Trophoblast cell (in vitro differentiated cells and primary cell): ENCODE data around the gene ZNF512B.

ENCODE experiments used
- DNase-seq, 2 donors: peaks; one replicate each; pipeline ENCODE4 v3.0.0-alpha.2; 2016
- H2AFZ ChIP-seq: 2 replicates; pipeline ENCODE4 v1.6.1; 2013; ENCODE audit warnings: low read length, moderate library complexity, mild to moderate bottlenecking; ENCODE audit not compliant: insufficient read depth, poor library complexity
- H2AK5ac ChIP-seq: 2 replicates; pipeline ENCODE4 v1.6.1; 2013; ENCODE audit warnings: mild to moderate bottlenecking, low read length
- H2BK120ac ChIP-seq: 2 replicates; pipeline ENCODE4 v1.6.1; 2013; ENCODE audit warnings: low read length, mild to moderate bottlenecking, moderate library complexity; ENCODE audit not compliant: insufficient read depth, poor library complexity
- H2BK12ac ChIP-seq: 2 replicates; pipeline ENCODE4 v1.6.1; 2013; ENCODE audit warnings: mild to moderate bottlenecking, low read length, moderate library complexity
- H2BK5ac ChIP-seq: 2 replicates; pipeline ENCODE4 v1.6.1; 2013; ENCODE audit warnings: low read length, low read depth, moderate library complexity, mild to moderate bottlenecking; ENCODE audit not compliant: poor library complexity
- H3K14ac ChIP-seq: 2 replicates; pipeline ENCODE4 v1.6.1; 2013; ENCODE audit warnings: mild to moderate bottlenecking, low read length
- H3K18ac ChIP-seq: 2 replicates; pipeline ENCODE4 v1.6.1; 2013; ENCODE audit warnings: mild to moderate bottlenecking, low read length
- H3K23ac ChIP-seq: 2 replicates; pipeline ENCODE4 v1.6.1; 2013; ENCODE audit warnings: low read length
- H3K27ac ChIP-seq: 2 replicates; pipeline ENCODE4 v1.5.1; 2013; ENCODE audit warnings: low read depth, mild to moderate bottlenecking, inconsistent platforms, low read length, moderate library complexity
- H3K27me3 ChIP-seq: 2 replicates; pipeline ENCODE4 v1.6.1; 2013; ENCODE audit warnings: inconsistent platforms, mild to moderate bottlenecking, low read length, moderate library complexity; ENCODE audit not compliant: insufficient read depth
- H3K36me3 ChIP-seq, 2 experiments: 1 replicate in 1 of 2; 2 replicates in 1 of 2; pipeline ENCODE4 v1.6.1; 2013; ENCODE audit warnings: low read length in 2 of 2, mild to moderate bottlenecking in 2 of 2, moderate library complexity in 1 of 2; ENCODE audit not compliant: insufficient read depth in 2 of 2, control insufficient read depth in 1 of 2
- H3K4ac ChIP-seq: 2 replicates; pipeline ENCODE4 v1.6.1; 2013; ENCODE audit warnings: low read depth, mild to moderate bottlenecking, low read length, moderate library complexity
- H3K4me1 ChIP-seq, 2 experiments: 1 replicate in 1 of 2; 2 replicates in 1 of 2; pipeline ENCODE4 v1.6.1; 2013; ENCODE audit warnings: low read length in 2 of 2, mild to moderate bottlenecking in 2 of 2, moderate library complexity in 1 of 2; ENCODE audit not compliant: insufficient read depth in 2 of 2, control insufficient read depth in 1 of 2
- H3K4me2 ChIP-seq: 2 replicates; pipeline ENCODE4 v1.6.1; 2013; ENCODE audit warnings: inconsistent platforms, mild to moderate bottlenecking, low read length, moderate library complexity
- H3K4me3 ChIP-seq: 2 replicates; pipeline ENCODE4 v1.5.1; 2013; ENCODE audit warnings: mild to moderate bottlenecking, low read depth, low read length, inconsistent platforms
- H3K79me1 ChIP-seq: one replicate; pipeline ENCODE4 v1.6.1; 2013; ENCODE audit warnings: low read length
- H3K79me2 ChIP-seq: 2 replicates; pipeline ENCODE4 v1.6.1; 2013; ENCODE audit warnings: low read length, mild to moderate bottlenecking; ENCODE audit not compliant: control insufficient read depth, insufficient read depth, poor library complexity
- H3K9ac ChIP-seq: 2 replicates; pipeline ENCODE4 v1.6.1; 2013; ENCODE audit warnings: mild to moderate bottlenecking, low read length
- H3K9me3 ChIP-seq: 2 replicates; pipeline ENCODE4 v1.6.1; 2013; ENCODE audit warnings: low read depth, mild to moderate bottlenecking, control low read depth, inconsistent platforms, low read length; ENCODE audit not compliant: insufficient read depth
- H4K12ac ChIP-seq: 2 replicates; pipeline ENCODE4 v1.6.1; 2013; ENCODE audit warnings: low read depth, mild to moderate bottlenecking, low read length, moderate library complexity
- H4K8ac ChIP-seq: 2 replicates; pipeline ENCODE4 v1.6.1; 2013; ENCODE audit warnings: low read depth, mild to moderate bottlenecking, low read length, moderate library complexity
- H4K91ac ChIP-seq: one replicate; pipeline ENCODE4 v1.6.1; 2013; ENCODE audit warnings: low read depth, mild to moderate bottlenecking, low read length, moderate library complexity
- WGBS: extraction: QIAGEN DNeasy Blood & Tissue Kit; methylation state at CpG from one replicate; pipeline ENCODE4 v1.1.7; 2013; ENCODE audit warnings: missing lambda C conversion rate; ENCODE audit not compliant: insufficient read length, insufficient coverage; ENCODE audit errors: extremely low coverage; 5-methylcytosine and 5-hydroxymethylcytosine counted together

ZNF512B gene

GRCh38 chr20:63966172-63966943, 3.4 kb downstream of the ZNF512B start:
- Histone ChIP-seq H3K4me3 (no peak overlapping the region), H3K9ac (no peak overlapping the region), H2BK12ac (no peak overlapping the region), H2AFZ (no peak overlapping the region), H3K27me3 (no peaks in the 10 kb centered on the region), H3K79me2 (peaks cover 7% of the 10 kb centered on the region), H3K18ac (no peak overlapping the region), H2AK5ac (no peak overlapping the region), H3K4me1 (peaks cover 6 to 10% of the 10 kb centered on the region in 2 experiments), H3K4me2 (no peak overlapping the region), H3K14ac (no peak overlapping the region), H4K12ac (no peak overlapping the region), H3K23ac (no peak overlapping the region), H3K27ac (no peak overlapping the region), H3K36me3 (peaks cover 55 to 58% of the 10 kb centered on the region in 2 experiments), H2BK5ac (no peak overlapping the region), H2BK120ac (no peak overlapping the region), H3K9me3 (peaks cover 53% of the 10 kb centered on the region), H3K79me1 (peaks cover 8% of the 10 kb centered on the region), H3K4ac (no peak overlapping the region), H4K91ac (no peak overlapping the region), H4K8ac (no peak overlapping the region)
- no peak for DNase-seq
- WGBS = no CpG with 5 or more reads among the region's 27 CpGs

- peaks cover 53% of the 10 kb centered on the region for H3K9me3 ChIP-seq
- WGBS = no CpG with 5 or more reads among the region's 16 CpGs
- no peak for DNase-seq
- H2AK5ac ChIP-seq = no peak overlapping the region
- H4K8ac ChIP-seq = no peak overlapping the region
- no peak overlapping the region for H3K9ac ChIP-seq
- peaks cover 4% of the 10 kb centered on the region for H3K79me1 ChIP-seq
- H2BK5ac ChIP-seq = no peak overlapping the region
- peaks cover 66 to 70% of the 10 kb centered on the region in 2 experiments for H3K36me3 ChIP-seq
- no peaks in the 10 kb centered on the region for H3K27me3 ChIP-seq
- H3K18ac ChIP-seq = no peak overlapping the region
- no peak overlapping the region for H3K4me2 ChIP-seq
- H3K79me2 ChIP-seq = peaks cover 3% of the 10 kb centered on the region
- peaks cover 4 to 6% of the 10 kb centered on the region in 2 experiments for H3K4me1 ChIP-seq
- H3K4ac ChIP-seq = no peak overlapping the region
- no peak overlapping the region for H3K14ac ChIP-seq
- no peak overlapping the region for H4K12ac ChIP-seq
- no peak overlapping the region for H3K27ac ChIP-seq
- H2BK12ac ChIP-seq = no peak overlapping the region
- H4K91ac ChIP-seq = no peak overlapping the region
- no peak overlapping the region for H3K4me3 ChIP-seq
- no peak overlapping the region for H2BK120ac ChIP-seq
- no peak overlapping the region for H3K23ac ChIP-seq
- H2AFZ ChIP-seq = no peak overlapping the region
These were observed 5.3 kb downstream of the ZNF512B start for GRCh38 chr20:63964412-63964811.

GRCh38 chr20:63963784-63964301, 5.9 kb downstream of the ZNF512B start:
- H3K9me3 ChIP-seq = peaks cover 53% of the 10 kb centered on the region
- peaks cover under 1 to 3% of the 10 kb centered on the region in 2 experiments for H3K4me1 ChIP-seq
- H2BK12ac ChIP-seq = no peak overlapping the region
- H3K4me3 ChIP-seq = no peak overlapping the region
- no peak overlapping the region for H3K27ac ChIP-seq
- H2BK5ac ChIP-seq = no peak overlapping the region
- DNase-seq = no peak
- H2BK120ac ChIP-seq = no peak overlapping the region
- H3K9ac ChIP-seq = no peak overlapping the region
- H2AFZ ChIP-seq = no peak overlapping the region
- H4K91ac ChIP-seq = no peak overlapping the region
- no peak overlapping the region for H3K14ac ChIP-seq
- no peak overlapping the region for H3K4me2 ChIP-seq
- no peak overlapping the region for H3K23ac ChIP-seq
- no peaks in the 10 kb centered on the region for H3K79me2 ChIP-seq
- H4K12ac ChIP-seq = no peak overlapping the region
- no peaks in the 10 kb centered on the region for H3K27me3 ChIP-seq
- no peak overlapping the region for H2AK5ac ChIP-seq
- peaks cover 70 to 75% of the 10 kb centered on the region in 2 experiments for H3K36me3 ChIP-seq
- no peak overlapping the region for H3K4ac ChIP-seq
- no CpG with 5 or more reads among the region's 16 CpGs for WGBS
- no peaks in the 10 kb centered on the region for H3K79me1 ChIP-seq
- no peak overlapping the region for H4K8ac ChIP-seq
- H3K18ac ChIP-seq = no peak overlapping the region

GRCh38 chr20:63963348-63963741, 6.4 kb downstream of the ZNF512B start:
- Histone ChIP-seq H4K91ac (no peak overlapping the region), H3K4ac (no peak overlapping the region), H2AFZ (no peak overlapping the region), H3K9me3 (peaks cover 50% of the 10 kb centered on the region), H3K18ac (no peak overlapping the region), H3K4me3 (no peak overlapping the region), H3K27me3 (no peaks in the 10 kb centered on the region), H3K23ac (no peak overlapping the region), H2BK12ac (no peak overlapping the region), H3K79me1 (no peaks in the 10 kb centered on the region), H4K8ac (no peak overlapping the region), H3K36me3 (peaks cover 70 to 75% of the 10 kb centered on the region in 2 experiments), H2BK120ac (no peak overlapping the region), H3K14ac (no peak overlapping the region), H3K4me2 (no peak overlapping the region), H3K79me2 (no peaks in the 10 kb centered on the region), H2AK5ac (no peak overlapping the region), H3K9ac (no peak overlapping the region), H3K27ac (no peak overlapping the region), H4K12ac (no peak overlapping the region), H3K4me1 (no peaks in the 10 kb centered on the region), H2BK5ac (no peak overlapping the region)
- DNase-seq = no peak
- WGBS = no CpG with 5 or more reads among the region's 27 CpGs
